Islet precursor cell (in vitro differentiated cells): ENCODE data around the gene FMN1.

Source experiments
- DNase-seq: peaks from one replicate; pipeline ENCODE4 v3.0.0-alpha.2; 2018

FMN1 gene

GRCh38 chr15:32802286-32802936, 392.1 kb downstream of the FMN1 start:
- no peak for DNase-seq

- no peak for DNase-seq
Observed at GRCh38 chr15:32799936-32800535, 394.5 kb downstream of the FMN1 start.

GRCh38 chr15:32796856-32797255, 397.7 kb downstream of the FMN1 start:
- DNase-seq: no peak

- no peak for DNase-seq
Observed at GRCh38 chr15:32794973-32795372, 399.5 kb downstream of the FMN1 start.

- DNase-seq: no peak
Observed at GRCh38 chr15:32792436-32792835, 402.1 kb downstream of the FMN1 start.

GRCh38 chr15:32790352-32790999, 404.0 kb downstream of the FMN1 start:
- no peak for DNase-seq

- no peak for DNase-seq
Observed at GRCh38 chr15:32787949-32788348, 406.6 kb downstream of the FMN1 start.

- DNase-seq: no peak
Observed at GRCh38 chr15:32786906-32787305, 407.6 kb downstream of the FMN1 start.

- no peak for DNase-seq
Observed at GRCh38 chr15:32784581-32784980, 409.9 kb downstream of the FMN1 start.

GRCh38 chr15:32781781-32782180, 412.7 kb downstream of the FMN1 start:
- DNase-seq: no peak

GRCh38 chr15:32778391-32779176, 415.9 kb downstream of the FMN1 start:
- DNase-seq: no peak

- DNase-seq: no peak
Observed at GRCh38 chr15:32775103-32775502, 419.4 kb downstream of the FMN1 start.

GRCh38 chr15:32774022-32774421, 420.5 kb downstream of the FMN1 start:
- DNase-seq: no peak

GRCh38 chr15:32767236-32767635, 427.3 kb downstream of the FMN1 start:
- no peak for DNase-seq

- DNase-seq: no peak
Observed at GRCh38 chr15:32766101-32766500, 428.4 kb downstream of the FMN1 start.

GRCh38 chr15:32765236-32765635, 429.3 kb downstream of the FMN1 start:
- DNase-seq: no peak

- DNase-seq: no peak
Observed at GRCh38 chr15:32763295-32763694, 431.2 kb downstream of the FMN1 start.

- no peak for DNase-seq
Observed at GRCh38 chr15:32757426-32757825, 437.1 kb downstream of the FMN1 start.

GRCh38 chr15:32750979-32751378, 443.5 kb downstream of the FMN1 start:
- DNase-seq: no peak

- DNase-seq: no peak
Observed at GRCh38 chr15:32747921-32748342, 446.6 kb downstream of the FMN1 start.

GRCh38 chr15:32746116-32746857, 448.2 kb downstream of the FMN1 start:
- DNase-seq: no peak

- no peak for DNase-seq
Observed at GRCh38 chr15:32743411-32744140, 450.9 kb downstream of the FMN1 start.
